GM19193 (cell line): ENCODE measurements around the gene TBC1D22A.

Experiments
- POLR2A ChIP-seq: IDR thresholded peaks from 4 replicates; pipeline ENCODE4 v1.6.1; 2011; ENCODE audit not compliant: insufficient read depth, insufficient read length; ENCODE audit errors: extremely low read depth

Gene TBC1D22A

DNA sequence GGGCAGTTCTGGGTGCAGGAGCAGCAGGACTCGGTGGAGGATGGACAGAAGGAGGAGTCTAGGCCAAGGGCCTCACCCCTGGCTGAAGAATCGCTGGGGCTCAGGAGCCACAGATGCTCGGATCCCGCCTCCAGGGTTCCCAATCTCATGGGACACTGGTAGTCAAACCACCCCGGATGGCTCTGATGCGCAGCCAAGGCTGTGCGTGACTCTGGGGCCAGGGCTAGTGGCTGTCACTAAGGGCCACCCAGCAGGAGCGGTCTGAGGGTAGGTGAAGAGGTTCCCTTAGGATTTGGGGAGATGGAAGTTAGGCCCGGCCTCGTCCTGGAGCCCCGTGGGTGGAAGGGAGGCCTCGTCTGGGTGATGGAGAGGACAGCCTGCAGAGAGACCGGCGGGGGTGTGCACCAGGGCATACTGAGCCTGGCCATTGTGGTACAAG lies 300.6 kb downstream of the TBC1D22A start:
- no peak for TF ChIP-seq POLR2A

- no peak for TF ChIP-seq POLR2A
Observed at GRCh38 chr22:47063606-47064005, 301.2 kb downstream of the TBC1D22A start.

GRCh38 chr22:47064016-47064415 lies 301.6 kb downstream of the TBC1D22A start:
- TF ChIP-seq POLR2A: no peak

DNA sequence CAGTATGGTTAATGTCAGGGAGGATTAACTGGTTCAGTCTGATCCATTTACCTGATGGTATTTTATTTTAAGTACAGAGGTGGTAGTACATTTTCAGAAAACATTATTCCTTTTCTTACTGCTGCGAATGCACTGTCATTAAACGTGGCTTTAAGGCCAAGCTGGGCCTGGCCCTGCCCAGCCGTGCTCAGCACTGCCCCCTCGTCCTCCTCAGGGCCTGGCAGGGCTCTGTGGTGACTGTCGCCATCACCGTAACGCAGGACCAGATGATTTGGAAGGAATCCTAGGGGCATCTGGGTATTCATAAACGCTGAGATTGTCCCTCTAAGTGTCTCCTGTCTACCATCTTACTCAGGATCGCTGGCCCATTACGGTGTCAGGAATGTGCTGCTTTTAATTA lies 302.0 kb downstream of the TBC1D22A start:
- TF ChIP-seq POLR2A: no peak

GRCh38 chr22:47065756-47066615 lies 303.5 kb downstream of the TBC1D22A start:
- TF ChIP-seq POLR2A: no peak

GRCh38 chr22:47066616-47066905 lies 304.1 kb downstream of the TBC1D22A start:
- TF ChIP-seq POLR2A: no peak

DNA sequence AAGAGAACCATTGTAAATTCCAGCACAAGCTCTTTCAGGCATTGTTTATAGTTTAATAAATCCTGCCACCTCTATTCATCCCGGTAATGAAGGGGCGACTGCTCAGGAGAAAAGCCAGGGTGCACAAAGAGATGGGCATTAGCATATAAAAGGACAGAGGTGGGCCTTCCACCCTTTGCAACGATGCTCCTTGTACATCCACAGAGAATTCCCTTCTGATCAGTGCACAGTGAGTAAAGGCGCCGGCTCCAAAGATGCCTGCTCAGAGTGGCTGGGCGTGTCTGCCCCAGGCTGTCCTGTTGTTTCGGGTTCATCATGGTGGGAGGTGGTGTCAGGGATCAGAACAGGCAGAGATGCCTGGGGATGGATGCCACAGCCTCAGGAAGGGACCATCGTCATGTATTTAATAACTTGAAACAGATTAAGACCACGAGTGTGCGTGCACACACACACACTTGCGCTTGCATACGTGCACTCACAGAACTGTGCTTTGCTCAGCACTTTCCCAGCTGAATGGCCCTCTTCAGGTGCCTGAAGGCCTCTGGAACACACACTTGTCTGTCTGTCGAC lies 305.0 kb downstream of the TBC1D22A start:
- no peak for TF ChIP-seq POLR2A

- no peak for TF ChIP-seq POLR2A
Observed at GRCh38 chr22:47067911-47068625, 305.6 kb downstream of the TBC1D22A start.

- no peak for TF ChIP-seq POLR2A
Observed at GRCh38 chr22:47068626-47068996, 306.2 kb downstream of the TBC1D22A start.

GRCh38 chr22:47069270-47069669 lies 306.8 kb downstream of the TBC1D22A start:
- no peak for TF ChIP-seq POLR2A

DNA sequence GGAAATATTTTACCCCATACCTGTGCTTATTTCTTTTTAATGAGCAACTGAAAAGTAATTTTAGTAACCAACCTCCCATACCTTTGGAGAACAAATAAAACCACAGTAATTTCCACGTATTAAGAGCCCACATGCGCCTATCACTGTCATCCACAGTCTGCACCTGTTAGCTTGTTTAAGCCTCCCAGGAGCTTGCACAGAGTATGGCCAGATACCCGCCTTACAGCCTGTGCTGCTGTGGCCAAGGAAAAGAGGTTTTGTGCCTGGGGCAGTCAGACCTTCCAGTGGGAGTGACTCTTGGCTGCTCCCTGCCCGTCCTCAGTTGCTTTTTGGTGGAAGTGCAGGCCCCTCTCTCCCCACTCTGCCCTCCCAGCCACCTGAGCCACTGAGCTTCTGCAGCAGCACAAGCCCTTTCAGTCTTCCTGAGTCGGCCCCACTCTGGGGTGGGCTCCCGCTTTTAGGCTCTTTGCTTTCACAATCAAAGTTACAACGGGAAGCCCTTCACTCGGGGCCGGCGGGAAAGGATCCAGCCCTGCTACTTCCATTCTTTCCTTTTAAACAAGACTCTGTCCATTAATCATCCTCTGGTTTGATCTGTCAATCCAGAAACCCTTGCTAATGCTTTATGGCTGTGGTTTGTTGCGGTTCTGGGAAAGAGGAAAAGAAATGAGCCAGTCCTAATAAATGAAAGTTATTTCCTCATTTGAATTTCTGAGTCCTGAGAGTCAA lies 308.8 kb downstream of the TBC1D22A start:
- no peak for TF ChIP-seq POLR2A

GRCh38 chr22:47071807-47072641 lies 309.6 kb downstream of the TBC1D22A start:
- TF ChIP-seq POLR2A: no peak

GRCh38 chr22:47072642-47072967 lies 310.2 kb downstream of the TBC1D22A start:
- TF ChIP-seq POLR2A: no peak

DNA sequence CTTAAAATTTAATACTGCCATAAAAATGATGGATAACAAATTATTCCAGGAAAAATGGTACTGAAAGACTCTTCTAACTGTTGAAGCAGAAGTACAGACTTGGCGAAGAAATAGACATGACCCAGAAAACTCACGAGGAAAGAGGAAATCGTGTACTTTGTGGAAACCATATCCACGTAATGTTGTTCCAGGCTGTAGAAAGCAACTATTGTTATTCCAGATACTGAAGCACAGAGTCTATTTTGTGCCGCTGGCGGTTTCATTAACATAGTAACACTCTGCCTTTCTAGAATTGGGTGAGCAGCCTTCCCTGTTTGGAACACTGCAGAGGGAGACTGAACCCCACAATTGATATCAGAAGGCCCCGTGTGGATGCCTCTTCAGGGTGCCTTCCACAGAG lies 310.6 kb downstream of the TBC1D22A start:
- no peak for TF ChIP-seq POLR2A

DNA sequence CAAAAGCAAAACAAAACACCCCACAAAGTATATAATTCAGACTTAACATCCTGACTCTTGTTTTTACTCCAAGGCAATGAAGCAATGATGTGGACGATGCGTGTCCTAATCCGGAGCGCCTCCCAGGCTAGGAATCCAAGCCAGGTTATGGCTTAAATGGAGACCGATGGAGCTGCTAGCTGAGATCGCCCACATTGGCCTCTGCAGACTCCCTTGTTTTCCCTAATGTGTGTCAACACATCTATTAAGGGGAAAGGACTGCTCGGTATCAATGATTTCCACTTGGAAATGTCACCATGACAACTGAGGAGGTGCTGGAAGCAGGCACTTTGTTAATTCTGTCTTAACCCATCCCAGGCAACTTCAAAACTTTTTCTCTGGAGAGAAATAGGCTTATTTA lies 311.7 kb downstream of the TBC1D22A start:
- TF ChIP-seq POLR2A: no peak

DNA sequence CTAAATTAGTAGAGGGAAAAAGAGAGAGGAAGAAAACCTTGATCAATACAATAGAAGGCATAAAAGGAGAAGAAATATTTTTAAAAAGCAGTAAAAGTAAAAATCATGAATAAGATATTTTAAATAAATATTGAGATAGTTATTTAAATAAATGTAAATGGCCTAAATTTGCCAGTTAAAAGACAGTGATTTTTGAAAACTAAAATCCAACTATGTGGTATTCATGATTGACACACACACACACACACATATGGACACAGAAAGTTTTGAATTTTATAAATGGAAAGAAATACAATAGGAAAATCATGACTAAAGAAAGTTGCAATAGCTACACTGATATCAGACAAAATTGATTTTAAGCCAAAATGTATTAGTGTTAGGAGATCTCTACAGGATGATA lies 313.1 kb downstream of the TBC1D22A start:
- no peak for TF ChIP-seq POLR2A

GRCh38 chr22:47076758-47077157 lies 314.3 kb downstream of the TBC1D22A start:
- TF ChIP-seq POLR2A: no peak
